AG04449 (cell line): ENCODE results near the gene HDLBP.

Experiments used
- CTCF ChIA-PET: fragments of 350-600 bp; formaldehyde crosslinking; extraction: SDS; loops from one replicate; lab custom pipeline; 2021; ENCODE audit warnings: antibody characterized with exemption; lab: Yijun Ruan, JAX
- POLR2A ChIA-PET: fragments of 400-600, 350-600 bp; formaldehyde crosslinking; extraction: SDS; loops from one replicate; lab custom pipeline; 2020; ENCODE audit warnings: antibody characterized with exemption, inconsistent platforms; lab: Yijun Ruan, JAX
- DNase-seq: peaks from one replicate; pipeline ENCODE4 v3.0.0-alpha.2; 2010; ENCODE audit warnings: low read depth, low spot score
- H3K4me3 ChIP-seq: 2 replicates; pipeline ENCODE4 v1.5.1; 2011; ENCODE audit warnings: low read depth, mild to moderate bottlenecking, control low read depth, low read length
- TF ChIP-seq, protein P1 (sequence below): IDR thresholded peaks from one replicate; pipeline ENCODE4 v1.5.1; 2011; ENCODE audit warnings: mild to moderate bottlenecking, moderate library complexity, low read length, control low read depth, inconsistent platforms; ENCODE audit not compliant: insufficient read depth; ENCODE audit errors: missing control alignments

Gene HDLBP

DNA sequence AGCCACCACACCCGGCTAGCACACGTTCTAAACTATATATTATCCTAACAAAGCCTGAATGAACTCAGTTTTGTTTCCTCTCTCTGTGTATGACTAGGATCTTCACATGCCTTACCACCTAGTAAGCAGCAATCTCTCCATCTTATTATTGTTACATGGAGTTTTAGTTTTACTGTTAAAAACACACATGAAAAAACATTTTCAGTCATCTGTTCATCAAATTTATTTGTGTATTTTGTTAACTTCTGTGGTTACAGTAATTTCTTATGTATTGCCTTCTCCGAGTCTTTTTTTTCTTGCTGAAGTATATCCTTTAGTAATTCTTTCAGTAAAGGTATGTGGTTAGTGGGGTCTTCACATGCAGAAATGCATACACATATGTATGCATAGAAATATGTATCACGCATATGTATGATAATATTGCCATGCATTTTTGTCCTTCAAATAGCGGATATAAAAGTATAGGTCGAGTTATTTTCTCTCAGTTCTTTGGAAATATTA is 95.6 kb downstream of the HDLBP start:
- TF ChIP-seq, protein P1, sequence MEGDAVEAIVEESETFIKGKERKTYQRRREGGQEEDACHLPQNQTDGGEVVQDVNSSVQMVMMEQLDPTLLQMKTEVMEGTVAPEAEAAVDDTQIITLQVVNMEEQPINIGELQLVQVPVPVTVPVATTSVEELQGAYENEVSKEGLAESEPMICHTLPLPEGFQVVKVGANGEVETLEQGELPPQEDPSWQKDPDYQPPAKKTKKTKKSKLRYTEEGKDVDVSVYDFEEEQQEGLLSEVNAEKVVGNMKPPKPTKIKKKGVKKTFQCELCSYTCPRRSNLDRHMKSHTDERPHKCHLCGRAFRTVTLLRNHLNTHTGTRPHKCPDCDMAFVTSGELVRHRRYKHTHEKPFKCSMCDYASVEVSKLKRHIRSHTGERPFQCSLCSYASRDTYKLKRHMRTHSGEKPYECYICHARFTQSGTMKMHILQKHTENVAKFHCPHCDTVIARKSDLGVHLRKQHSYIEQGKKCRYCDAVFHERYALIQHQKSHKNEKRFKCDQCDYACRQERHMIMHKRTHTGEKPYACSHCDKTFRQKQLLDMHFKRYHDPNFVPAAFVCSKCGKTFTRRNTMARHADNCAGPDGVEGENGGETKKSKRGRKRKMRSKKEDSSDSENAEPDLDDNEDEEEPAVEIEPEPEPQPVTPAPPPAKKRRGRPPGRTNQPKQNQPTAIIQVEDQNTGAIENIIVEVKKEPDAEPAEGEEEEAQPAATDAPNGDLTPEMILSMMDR, result no peak
- DNase-seq, result no peak
- H3K4me3 ChIP-seq, result no peak overlapping the region
- POLR2A ChIA-PET, result interaction anchor here (0.6 kb wide), 2 partner anchors 101 to 367 kb away, joined by 3 to 4 read pairs; no protein-coding TSS in a partner anchor
- CTCF ChIA-PET, result interaction anchor here (1.1 kb wide), 1 partner anchor 8 kb away, joined by 3 read pairs; no protein-coding TSS in a partner anchor

DNA sequence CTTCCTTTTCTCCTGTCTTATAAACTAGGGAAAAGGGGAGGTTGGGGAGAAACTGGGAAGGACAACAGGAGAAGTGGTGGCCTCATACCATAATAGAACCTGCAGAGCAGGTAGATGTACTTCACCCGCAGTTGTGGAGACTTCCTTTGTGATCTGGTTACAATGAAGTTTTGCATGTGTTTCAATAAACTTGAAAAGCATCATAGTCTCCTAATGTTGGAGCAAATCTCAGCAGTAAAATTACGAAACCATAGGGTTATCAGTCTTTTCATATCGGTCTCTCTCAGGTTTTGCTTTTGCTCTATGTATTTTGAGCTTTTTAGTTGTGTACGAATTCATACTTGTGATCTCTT is 96.5 kb downstream of the HDLBP start:
- ChIA-PET CTCF (interaction anchor here (1.1 to 1.4 kb wide), 3 partner anchors 9 to 369 kb away, joined by 3 to 6 read pairs (median 3); no protein-coding TSS in a partner anchor), POLR2A (interaction anchor here (0.6 kb wide), 1 partner anchor 101 kb away, joined by 3 read pairs; no protein-coding TSS in a partner anchor)
- TF ChIP-seq, protein P1, result no peak
- no peak for DNase-seq
- H3K4me3 ChIP-seq, result peak overlapping the region; percentile 65

DNA sequence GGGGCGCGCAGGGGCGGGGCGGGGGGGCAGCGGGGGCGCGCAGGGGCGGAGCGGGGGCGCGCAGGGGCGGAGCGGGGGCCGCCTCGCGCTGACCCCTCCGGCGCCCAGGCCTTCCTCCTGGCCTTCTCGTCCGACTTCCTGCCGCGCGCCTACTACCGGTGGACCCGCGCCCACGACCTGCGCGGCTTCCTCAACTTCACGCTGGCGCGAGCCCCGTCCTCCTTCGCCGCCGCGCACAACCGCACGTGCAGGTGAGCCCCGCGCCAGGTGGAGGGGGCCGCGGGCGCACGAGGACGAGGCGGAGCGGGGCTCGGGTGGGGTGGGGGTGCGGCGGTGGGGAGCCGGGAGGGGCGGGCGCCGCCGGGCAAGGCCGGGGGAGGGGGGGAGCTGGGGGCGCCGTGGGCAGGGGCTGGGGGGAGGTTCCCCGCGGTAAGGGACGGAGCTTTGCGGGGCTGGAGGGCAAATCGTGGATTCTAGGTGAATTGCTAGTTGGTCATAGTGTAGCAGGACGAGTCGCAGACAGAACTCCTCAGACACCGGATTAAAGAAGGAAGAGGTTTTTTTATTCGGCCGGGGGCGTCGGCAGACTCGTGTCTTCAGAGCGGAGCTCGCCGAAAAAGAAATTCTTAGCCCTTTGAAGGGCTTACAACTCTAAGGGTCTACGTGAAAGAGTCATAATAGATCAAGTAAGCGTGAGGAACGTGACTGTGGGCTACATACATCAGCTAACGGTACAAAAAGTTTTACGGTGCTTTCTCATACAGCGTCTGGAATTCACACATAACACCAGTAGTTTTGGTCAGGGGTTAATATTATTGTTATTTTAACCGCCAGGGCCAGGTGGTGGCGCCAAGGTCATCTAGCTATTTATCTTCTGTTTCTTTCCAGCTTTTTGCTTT is 97.1 kb downstream of the HDLBP start:
- TF ChIP-seq, protein P1, result peak; percentile 43
- ChIA-PET POLR2A (no interaction called here), CTCF (interaction anchor here (1.1 to 1.4 kb wide), 3 partner anchors 9 to 369 kb away, joined by 3 to 6 read pairs (median 3); no protein-coding TSS in a partner anchor)
- DNase-seq, result no peak
- peak overlapping the region; percentile 65 for H3K4me3 ChIP-seq

DNA sequence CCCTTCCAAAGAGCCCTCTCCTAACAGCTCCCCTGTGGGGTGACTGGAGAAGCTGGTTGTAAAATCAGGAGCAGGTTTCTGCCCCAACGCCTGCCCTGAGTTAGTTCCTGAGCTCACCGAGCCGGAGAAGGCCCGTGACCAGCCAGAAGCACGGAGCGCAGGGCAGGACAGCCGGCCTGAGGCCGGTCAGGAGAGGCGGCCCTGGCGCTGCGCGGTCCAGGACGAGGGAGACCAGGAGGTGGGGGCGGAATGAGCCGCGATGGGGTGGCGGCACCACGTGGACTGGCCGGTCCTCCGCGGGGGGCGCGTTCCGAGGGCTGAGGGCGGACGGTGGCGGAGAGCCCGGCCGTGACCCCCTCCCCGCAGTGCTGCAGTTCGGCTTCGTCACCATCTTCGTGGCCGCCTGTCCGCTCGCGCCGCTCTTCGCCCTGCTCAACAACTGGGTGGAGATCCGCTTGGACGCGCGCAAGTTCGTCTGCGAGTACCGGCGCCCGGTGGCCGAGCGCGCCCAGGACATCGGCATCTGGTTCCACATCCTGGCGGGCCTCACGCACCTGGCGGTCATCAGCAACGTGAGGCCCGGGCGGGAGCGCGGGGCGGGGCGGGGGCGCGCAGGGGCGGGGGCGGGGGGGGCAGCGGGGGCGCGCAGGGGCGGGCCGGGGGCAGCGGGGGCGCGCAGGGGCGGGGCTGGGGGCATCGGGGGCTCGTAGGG is 98.0 kb downstream of the HDLBP start:
- peak overlapping the region; percentile 55 for H3K4me3 ChIP-seq
- ChIA-PET CTCF (interaction anchor here (0.5 to 1.9 kb wide), 3 partner anchors 139 to 409 kb away, joined by 3 to 5 read pairs (median 3); no protein-coding TSS in a partner anchor), POLR2A (no interaction called here)
- TF ChIP-seq, protein P1, result no peak
- DNase-seq, result no peak

DNA sequence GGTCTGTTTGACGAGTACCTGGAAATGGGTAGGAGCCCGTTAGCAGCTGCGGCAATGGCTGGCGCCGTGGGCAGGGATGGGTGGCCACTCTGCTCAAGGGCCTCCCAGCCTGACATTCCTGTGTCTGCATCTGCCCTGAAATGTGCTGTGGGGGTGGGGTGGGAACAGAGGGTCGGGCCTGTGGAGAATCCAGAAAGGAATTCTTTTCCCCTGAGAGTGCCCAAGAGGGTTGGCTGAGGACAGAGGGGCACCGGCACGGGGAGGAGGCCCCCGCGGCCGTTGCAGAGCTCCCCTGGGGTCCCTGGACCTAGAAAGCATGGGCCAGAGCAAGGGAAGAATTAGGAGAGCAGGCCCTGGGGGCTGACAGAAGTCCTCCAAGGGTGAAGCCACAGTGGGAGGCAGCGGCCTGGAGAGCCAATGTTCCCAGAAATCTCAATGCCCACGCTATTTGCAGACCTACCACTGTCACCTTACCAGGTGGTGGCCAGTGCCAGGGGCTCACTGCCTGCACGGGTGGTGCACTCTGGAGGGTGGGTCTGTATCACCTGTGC is 99.2 kb downstream of the HDLBP start:
- TF ChIP-seq, protein P1, result no peak
- no peak overlapping the region for H3K4me3 ChIP-seq
- CTCF ChIA-PET, result interaction anchor here (1.2 to 1.9 kb wide), 3 partner anchors 138 to 365 kb away, joined by 3 to 7 read pairs (median 5); no protein-coding TSS in a partner anchor
- POLR2A ChIA-PET, result no interaction called here
- no peak for DNase-seq
